HL-60/S4 treated with retinoic acid at 250 ng/mL for 4 days and 3 days (cell line): ENCODE measurements around the gene ZNF442.
"Not testable (repeated sequence)": the region's sequence is repeated elsewhere in the genome, so short reads cannot be mapped to it uniquely, and the experiment has no call there.

ENCODE experiments used
- in situ Hi-C: fragments of 300-500 bp; cut with MboI; formaldehyde crosslinking; loops from 2 replicates; pipeline ENCODE4 v1.7.0; 2022; ENCODE audit warnings: low sequenced_read_pairs

The ZNF442 gene

DNA sequence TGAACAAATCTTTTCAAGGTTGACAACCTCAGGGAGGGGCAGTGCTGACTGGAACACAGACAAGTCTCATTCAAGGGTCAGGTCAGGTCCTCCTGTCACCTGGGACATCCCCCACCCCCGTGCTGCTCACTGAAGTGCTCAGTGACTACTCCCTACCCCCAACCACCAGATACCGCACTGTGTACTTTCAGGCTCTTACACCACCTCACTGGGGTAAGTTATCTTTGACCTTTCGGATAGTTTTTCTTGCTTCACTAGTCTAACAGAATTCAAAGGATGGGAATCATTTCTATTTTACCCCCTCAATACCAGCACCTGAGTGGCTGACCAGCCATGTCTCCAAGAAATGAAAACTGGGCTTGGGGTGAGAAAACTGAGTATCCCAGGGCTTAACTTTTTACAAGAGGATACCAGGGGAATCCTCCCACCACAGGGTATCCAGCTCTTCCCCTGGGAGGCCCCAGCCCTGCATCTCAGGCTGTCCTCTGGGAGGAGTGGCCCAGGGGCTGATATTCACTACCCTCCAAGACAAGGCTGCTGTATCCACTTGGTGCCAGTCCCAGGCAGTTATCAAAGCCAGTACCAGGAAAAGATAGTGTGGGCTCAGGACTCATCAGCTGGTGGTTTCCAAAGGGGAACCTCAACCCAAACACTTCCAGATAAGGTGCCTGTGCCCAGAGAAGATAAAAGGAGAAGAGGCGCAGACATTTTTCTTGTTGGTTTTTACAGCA lies 34.1 kb downstream of the ZNF442 start:
- in situ Hi-C loops = no loop called here

DNA sequence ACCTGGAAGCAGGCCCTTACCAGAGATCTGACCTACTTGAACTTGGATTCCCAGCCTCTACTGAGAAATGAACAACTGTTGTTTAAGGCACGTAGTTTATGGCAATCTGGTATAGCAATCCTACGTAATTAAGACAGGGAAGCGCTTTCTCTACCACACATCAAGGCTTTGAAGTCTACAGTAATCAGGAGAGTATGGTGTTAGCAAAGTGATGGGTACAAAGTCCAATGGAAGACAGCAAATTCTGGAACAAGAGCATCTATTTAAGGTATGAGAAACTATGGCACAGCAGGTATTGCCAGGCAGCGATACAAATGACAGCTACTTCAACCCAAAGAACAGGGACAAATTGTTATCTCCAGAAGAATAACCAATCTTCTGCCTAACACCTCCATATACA lies 35.1 kb downstream of the ZNF442 start:
- in situ Hi-C loops = no loop called here

DNA sequence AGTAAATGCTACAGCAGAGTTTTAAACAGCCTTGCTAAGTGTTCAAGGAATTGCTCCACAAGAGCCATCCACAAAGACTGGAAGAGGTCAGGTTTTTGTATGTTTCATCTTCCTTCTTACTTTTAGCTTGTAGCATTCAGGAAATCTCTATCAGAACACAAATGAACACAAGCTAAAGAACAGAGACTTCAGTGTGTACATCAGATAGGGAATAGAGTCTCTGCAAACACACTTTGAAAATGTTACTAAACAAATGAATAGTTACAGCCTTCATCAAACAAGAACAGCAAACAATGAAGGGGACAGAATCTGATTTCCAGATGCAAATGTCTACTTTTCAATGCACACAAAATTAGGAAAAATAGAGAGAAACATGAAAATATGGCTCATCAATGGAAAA lies 39.8 kb downstream of the ZNF442 start:
- in situ Hi-C loops = no loop called here

DNA sequence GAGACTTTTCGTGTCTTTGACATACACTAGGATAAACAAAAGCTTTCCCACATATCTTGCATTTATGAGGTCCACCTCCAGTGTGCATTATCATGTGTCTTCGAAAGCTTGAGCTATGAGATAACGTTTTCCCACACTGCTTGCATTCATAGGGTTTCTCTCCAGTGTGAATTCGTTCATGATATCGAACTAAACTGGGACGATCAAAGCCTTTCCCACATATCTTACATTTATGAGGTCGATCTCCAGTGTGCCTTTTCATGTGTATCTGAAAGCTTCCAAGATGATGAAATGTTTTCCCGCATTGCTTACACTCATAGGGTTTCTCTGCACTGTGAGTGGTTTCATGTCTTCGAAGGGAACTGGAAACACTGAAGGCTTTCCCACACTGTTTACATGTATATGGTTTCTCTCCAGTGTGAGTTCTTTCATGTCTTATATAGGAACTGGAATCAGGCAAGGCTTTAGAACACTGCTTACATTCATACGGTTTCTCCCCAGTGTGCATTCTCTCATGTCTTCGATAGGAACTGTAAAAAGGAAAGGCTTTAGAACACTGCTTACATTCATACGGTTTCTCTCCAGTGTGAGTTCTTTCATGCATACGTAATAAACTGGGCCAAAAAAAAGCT lies 46.6 kb downstream of the ZNF442 start:
- in situ Hi-C loops = no loop called here

DNA sequence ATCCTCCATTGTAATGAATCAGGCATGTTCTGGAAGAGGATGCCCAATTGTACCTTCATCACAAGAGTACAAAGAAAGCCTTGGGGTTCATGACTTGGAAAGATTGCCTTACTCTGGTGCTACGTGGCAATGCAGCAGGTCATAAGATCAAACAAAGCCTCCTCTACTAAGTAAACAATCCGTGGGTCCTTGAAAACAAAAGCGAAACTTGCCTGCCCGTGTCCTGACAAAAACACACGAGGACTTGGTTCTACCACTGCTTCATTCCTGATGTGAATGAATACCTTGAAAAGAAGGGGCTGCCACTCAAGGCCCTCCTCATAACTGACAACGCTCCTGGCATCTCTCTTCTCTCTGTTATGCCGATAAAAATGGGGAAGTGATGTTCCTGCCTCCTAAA lies 50.9 kb downstream of the ZNF442 start:
- in situ Hi-C loops = no loop called here

DNA sequence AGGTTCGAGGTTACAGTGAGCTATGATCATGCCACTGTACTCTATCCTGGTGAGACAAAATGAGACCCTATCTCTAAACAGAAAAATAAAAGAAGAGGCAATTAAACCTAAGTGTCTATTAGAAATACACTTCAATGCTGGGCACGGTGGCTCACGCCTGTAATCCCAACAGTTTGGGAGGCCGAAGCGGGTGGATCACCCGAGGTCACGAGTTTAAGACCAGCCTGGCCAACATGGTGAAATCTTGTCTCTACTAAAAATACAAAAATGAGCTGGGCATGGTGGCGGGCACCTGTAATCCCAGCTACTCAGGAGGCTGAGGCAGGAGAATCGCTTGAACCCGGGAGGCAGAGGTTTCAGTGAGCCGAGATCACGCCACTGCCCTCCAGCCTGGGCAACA lies 56.6 kb downstream of the ZNF442 start:
- in situ Hi-C loops = not testable (repeated sequence)
